Raji (cell line): Measurements from ENCODE around the gene TUBB1.

Experiments
- POLR2A ChIP-seq: IDR thresholded peaks from 2 replicates; pipeline ENCODE4 v1.6.1; 2011; ENCODE audit warnings: low read depth, low read length, control low read depth; ENCODE audit not compliant: insufficient read depth

Gene TUBB1

DNA sequence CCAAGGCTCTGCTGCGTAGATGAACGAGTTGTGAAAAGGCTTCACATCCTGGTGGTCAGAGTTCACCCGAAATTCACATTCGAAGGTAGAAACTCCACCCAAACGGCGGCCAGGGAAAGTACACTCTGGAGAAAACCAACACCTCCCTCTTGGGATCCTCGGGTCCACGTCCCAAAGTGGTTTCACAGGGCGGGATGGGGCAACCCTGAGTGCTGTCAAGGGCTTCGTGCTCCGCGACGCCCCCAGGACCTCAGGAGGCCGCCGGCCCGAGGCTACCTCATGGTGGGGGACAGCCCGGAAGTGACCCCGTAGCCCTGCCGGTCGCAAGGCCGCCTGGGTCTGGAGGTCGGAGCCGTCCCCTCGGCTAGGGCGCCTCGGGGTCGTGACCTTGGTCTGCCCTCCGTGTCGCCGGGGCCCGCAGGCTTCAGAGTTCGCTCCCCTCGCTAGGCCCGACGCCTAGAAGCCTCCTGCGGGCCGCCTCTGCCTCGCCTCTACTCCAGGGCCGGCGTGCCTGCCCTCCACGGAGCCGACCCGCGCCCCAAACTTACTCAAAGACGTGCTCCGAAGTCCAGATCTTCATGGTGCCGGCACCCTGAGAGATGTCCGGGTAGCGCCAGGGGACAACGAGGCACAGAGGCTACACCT lies 23.0 kb downstream of the TUBB1 start, which contains the start of gene PRELID3B:
Gene PRELID3B (minus strand): TSS at position 636 of the 645 bp plus-strand sequence. CDS start 56 bp downstream, at position 580.
- TF ChIP-seq POLR2A = peak; percentile 68

DNA sequence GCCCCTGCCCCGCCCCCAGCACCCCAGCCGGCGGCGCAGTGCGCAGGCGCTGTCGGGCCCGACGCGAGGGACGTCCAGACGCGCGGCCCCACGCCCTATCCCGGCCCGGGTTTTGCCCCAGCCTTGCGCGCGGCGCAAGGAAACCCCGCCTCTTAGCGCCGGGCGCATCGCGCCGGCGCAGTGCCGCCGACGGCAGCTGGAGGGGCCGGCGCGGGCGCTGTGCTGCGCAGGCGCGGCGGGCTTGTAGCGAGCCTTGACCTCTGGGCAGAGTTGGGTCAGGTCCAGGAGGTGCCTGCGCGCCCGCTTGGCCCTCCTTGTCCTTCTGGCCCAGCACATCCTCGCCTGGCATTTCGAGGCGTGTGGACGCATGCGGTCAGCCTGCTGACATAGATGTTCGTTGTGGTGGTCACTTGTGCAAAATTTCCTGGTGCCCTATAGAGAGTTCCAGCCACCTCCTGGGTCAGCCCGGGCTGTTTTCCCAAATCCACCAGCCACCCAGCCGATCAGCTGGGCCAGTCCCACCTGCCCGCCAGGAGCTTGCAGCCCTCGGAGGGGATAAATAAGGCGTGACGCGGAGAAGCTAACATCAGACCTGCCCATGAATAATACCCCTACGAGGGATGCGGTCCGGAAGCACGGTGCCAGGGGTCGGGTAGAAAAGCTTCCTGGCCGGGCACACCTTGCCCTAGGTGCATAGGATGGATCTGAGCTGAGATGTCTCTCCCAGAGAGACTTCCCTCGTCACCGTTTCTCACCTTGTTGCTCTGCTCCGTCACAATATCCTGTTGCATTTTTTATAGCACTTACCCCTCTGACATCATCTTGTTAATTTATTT lies 23.8 kb downstream of the TUBB1 start:
- peak; percentile 96 for TF ChIP-seq POLR2A

DNA sequence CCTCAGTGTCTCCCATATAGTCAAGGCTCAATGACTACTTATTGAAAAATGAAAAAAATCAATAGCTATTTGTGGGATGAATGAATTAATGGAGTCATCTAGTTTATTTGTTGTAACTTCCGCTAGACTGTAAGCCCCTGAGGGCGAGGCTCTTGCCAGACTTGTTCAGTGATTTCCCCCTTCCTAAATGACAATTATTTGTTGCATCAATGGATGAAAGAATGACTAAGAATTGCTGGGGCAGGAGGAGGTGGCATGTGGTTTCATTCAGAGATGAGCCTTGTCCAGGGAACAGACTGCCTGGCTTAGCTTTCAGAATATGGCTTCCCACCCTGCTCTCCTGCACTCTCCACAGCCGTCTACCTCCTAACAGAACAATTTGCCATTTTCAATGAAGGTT lies 24.5 kb downstream of the TUBB1 start:
- TF ChIP-seq POLR2A = no peak

DNA sequence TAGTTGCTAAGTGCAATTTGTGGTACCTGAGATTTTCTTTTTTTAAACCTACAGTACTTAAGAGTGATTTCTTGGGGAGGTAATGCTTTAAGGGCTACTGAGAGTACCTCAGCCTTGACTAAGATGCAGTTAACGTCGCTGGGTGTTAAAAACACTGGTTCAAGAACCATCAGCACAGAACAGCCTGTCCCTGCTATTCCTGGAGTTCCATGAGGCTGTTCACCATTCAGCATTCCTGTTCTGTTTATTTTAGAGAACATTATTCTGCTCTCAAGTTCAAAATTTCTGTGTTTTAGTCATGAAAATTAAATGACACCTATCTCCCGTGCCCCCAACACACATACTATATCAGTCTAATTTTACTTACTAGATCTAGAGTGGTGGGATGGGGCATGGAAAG lies 25.1 kb downstream of the TUBB1 start:
- no peak for TF ChIP-seq POLR2A

DNA sequence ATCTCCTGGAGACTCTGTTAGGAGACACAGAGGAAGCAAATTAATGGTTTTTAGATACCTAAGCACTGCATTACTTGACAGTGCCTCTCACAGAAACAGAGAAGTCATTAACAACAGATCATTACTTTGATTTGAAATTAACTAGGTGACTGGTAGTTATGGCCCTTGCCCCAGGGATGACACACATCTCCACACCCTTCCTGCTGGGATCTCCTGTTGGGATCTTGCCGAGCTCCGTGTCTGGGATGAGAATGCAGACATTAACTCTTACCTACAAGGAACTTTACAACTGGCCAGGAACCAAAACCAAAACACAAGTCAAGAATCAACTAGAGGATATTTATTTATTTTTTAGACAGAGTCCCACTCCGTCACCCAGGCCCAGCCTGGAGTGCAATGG lies 25.6 kb downstream of the TUBB1 start:
- no peak for TF ChIP-seq POLR2A

DNA sequence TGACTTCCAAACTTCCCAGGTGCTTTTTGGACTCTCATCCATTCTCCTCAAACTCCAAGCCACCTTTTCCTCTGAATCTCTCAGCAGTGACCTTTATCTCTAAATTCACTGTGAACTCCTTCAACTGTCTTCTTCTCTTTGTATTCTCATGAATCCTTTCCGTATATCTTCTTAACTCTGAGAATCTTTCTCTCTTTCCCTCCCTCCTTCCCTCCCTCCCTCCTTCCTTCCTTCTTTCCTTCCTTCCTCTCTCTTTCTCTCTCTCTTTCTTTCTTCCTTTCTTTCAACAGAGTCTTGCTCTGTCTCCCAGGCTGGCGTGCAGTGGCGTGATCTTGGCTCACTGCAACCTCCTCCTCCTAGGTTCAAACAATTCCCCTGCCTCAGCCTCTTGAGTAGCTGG lies 27.6 kb downstream of the TUBB1 start:
- no peak for TF ChIP-seq POLR2A

DNA sequence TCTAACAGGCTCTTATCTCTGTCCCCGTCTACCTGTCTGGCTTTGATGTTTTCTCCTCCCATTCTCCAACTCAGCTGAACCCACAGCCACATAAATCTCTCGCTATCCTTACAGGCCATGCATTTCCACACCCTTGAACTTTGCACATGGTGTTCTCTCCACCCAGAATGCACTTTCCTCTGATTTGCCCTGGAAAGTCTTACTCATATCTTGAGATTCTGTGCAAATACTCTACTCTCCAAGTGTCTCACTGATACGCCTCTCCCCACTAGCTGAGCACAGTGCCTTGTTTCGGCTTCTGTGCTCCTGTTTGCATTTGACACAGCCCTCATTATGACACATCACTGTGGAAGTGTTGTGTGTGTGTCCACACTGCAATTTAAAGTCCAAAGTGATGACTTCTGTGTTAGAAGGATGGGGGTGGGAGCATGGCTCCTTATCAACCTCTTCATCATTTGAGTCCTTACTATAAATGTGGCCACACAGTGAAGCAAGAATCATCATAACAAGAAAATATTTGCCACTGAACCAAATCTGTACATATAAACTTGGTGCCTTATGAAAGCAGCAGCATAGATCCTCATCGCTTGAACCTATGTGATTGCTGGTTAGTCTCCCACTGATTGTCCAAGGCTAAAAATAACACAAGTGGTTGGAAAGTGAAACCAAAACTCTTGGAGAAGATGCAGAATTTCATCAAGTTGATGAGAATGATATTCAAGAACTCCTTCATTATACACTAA lies 28.9 kb downstream of the TUBB1 start:
- no peak for TF ChIP-seq POLR2A

DNA sequence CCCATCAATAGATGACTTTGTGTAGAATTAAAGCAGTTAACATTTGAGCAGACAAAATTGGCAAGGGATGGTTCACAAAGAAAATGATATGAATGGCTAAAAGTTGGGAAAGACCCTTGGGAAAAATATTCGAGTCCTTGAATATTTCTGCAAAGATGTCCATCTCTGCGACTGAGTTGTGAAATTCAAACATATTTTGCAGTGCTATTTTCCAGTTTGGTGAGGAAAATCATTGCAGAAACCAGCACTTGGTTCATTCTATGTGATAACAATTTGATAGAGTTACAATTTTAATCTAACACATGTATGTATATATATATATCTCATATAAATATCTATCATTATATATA lies 29.4 kb downstream of the TUBB1 start:
- no peak for TF ChIP-seq POLR2A

DNA sequence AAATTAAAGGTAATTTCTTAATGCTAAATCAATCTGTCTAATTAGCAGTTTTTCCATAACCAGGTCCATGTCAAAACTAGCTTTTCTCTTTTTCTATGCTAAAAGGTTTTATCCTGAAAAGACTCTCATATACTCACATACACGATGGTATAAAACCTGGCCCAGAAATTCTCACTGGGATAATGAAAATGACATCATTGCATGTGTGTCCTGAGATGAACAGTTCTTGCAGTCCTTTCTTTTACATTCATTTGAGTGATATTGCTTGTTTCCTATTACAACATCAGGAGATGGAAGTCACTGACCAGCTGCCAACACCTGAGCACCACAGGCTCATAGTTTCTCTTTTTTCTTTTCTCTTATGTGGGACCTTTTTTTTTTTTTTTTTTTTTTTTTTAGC lies 31.2 kb downstream of the TUBB1 start:
- no peak for TF ChIP-seq POLR2A

DNA sequence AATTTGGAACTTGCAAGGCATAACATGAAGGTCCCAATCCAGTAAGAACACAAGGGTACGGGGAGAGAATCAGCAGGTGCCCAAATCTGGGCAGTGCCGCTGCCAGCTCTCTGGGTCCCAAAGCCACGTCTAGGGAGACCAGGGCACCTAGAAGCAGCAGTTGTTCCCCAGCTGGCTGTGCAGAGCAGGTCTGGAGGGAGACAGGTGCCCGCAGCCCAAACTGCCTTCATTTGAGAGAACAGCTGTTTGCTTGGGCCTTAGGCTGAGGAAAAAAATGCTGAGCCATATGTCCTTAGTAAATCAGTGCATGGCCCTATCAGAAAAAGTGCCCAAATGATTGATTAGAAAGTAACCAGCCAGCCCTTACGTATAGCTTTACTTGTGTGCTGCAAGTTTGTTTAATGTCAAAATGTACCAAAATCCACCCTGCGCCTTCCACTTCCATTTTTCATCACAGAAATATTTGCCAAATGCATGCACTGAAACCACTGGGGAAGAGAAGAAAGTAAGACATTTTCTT lies 32.5 kb downstream of the TUBB1 start:
- TF ChIP-seq POLR2A = no peak

DNA sequence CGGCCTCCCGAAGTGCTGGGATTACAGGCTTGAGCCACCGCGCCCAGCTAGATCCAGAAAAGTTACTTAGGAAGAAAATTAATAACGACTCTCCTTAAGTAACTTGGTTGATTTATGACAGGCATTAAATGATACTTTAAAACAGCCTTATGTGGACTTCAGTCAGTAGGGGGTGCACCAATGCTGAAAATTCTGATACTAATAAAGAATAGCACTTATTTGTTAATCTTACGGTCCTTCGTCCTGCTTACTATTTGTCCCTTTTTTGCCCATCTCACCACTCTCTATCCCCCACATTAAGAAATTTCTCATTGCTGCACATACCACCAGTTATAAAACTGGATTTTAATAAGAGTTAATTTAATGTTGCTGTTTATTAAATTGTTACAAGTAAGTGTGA lies 36.1 kb downstream of the TUBB1 start:
- no peak for TF ChIP-seq POLR2A

DNA sequence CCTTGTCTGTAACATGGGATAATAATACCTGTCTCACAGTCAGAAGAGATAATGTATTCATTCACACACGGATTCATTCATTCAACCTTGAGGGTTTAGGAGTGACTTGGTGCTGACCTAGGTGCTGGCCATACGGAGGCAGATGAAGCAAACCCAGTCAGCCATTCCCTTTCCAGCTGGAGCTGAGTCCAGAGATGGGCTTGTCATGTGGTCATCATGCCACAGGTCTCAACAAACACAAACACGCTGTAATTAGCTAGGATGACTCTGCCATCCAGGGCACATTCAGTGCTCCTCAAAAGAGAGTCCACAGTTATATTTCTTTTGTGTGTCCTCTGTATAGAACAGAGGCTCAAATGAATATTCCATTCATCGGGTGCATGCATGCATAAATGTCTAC lies 42.9 kb downstream of the TUBB1 start:
- no peak for TF ChIP-seq POLR2A

DNA sequence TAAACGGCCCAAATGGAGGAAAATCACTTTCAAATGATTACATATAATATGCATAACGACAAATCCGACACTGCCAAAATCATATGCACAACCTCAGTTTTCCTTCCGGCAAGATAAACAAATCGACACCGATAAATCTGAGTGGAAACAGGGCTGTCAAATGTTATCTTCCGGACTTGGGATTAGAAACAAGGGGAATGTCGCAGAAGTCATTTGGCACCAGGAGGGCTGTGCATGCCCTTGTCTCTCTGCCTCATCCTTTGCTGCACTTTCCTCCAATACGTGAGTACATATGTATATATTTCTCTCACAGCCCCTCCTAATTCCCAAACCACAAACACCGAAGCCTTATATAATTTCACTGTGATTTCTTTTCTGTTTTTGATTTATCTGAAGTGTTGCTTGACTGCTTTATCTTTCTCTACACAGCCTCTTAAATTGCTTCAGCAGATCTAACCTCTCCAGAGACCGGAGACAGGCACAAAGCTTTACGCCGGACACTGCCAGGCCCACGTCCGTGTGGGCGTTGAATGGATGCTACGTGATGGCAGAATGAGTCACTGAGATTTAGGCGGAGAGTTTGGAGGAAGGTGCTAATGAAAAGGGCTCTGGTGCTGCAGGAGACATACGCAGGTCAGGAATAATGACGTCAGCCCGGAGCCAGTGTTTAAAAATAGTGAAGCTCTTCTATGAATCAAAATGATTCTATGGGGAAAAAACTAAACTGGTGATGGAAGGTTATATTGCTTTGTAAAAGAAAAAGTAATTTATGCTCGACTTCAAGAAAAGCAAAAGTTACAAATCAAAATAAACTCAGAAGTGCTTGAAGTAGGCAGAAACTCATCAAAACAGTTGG lies 44.4 kb downstream of the TUBB1 start:
- TF ChIP-seq POLR2A = no peak

DNA sequence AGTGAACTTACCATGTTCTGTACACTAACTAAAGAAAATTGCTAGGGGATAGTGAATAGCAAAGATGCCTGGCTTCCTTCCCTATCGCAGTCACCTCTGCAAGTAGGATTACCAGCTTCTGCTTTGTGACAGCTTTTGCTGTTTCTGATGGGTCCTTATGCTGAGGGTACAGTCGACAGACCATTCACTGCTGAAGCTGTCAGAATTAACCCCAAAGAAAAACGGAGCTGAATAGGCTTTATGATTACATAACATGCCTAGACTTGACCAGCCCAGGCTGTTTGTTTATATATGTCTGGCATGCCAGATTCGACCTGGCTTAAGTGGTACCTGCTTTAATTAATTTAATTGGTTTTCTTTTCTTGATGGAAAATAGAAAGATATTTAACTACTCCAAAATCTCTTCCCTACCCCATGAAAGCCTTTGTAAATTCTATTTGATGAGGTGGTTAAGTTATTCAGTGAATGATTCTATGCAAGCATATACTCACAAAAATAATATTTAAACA lies 45.0 kb downstream of the TUBB1 start:
- TF ChIP-seq POLR2A = no peak
